Measurements from ENCODE around the gene XXYLT1.

XXYLT1 gene

DNA sequence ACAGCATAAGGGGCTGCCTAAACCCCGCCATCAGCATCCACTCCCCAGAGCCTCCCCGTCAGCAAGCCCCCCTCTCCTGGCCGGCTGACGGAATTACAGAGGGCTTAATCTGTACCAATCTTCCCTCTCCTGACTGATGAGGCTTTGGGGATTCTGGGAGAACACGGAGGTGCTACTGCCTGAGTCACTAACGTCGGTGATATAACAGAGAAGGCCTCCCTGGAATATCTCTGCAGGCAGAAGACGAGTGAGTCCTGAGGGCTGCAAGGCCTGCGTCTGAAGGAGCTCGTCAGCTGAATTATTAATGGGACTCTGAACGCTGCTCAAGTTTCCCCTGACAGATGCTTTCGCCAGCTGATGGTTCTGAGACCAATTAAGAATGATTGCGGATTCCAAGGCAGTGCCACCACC lies 147.7 kb downstream of the XXYLT1 start:
- DNase-seq (ENCODE audit: low read depth): no peak
- no peak overlapping the region for H3K4me3 ChIP-seq (ENCODE audit: low read length)
- TF ChIP-seq CTCF (IDR thresholded peaks at IDR 0.05; ENCODE audit: insufficient read depth, low read depth, low read length, missing control alignments): no peak

GRCh38 chr3:195122261-195122660 lies 148.7 kb downstream of the XXYLT1 start:
- no peak overlapping the region for H3K4me3 ChIP-seq (ENCODE audit: low read length)
- DNase-seq (ENCODE audit: low read depth): no peak
- no peak for TF ChIP-seq CTCF (IDR thresholded peaks at IDR 0.05; ENCODE audit: insufficient read depth, low read depth, low read length, missing control alignments)

DNA sequence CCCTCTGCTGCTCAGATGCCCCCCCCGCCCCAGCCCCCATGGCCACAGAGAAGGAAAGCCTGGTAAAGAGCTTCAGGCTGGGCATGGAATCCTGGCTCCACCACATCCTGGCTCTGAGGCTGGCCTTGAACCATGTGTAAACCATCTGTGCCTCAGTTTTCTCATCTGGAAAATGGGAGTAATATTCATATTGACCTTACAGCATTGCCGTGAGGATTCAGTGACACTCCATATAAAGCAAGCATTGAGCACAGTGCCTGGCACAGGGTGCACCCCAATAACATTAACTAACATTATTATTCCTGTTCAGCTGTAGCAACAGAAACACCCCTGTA lies 150.7 kb downstream of the XXYLT1 start:
- DNase-seq (ENCODE audit: low read depth): no peak
- no peak overlapping the region for H3K4me3 ChIP-seq (ENCODE audit: low read length)
- no peak for TF ChIP-seq CTCF (IDR thresholded peaks at IDR 0.05; ENCODE audit: insufficient read depth, low read depth, low read length, missing control alignments)

DNA sequence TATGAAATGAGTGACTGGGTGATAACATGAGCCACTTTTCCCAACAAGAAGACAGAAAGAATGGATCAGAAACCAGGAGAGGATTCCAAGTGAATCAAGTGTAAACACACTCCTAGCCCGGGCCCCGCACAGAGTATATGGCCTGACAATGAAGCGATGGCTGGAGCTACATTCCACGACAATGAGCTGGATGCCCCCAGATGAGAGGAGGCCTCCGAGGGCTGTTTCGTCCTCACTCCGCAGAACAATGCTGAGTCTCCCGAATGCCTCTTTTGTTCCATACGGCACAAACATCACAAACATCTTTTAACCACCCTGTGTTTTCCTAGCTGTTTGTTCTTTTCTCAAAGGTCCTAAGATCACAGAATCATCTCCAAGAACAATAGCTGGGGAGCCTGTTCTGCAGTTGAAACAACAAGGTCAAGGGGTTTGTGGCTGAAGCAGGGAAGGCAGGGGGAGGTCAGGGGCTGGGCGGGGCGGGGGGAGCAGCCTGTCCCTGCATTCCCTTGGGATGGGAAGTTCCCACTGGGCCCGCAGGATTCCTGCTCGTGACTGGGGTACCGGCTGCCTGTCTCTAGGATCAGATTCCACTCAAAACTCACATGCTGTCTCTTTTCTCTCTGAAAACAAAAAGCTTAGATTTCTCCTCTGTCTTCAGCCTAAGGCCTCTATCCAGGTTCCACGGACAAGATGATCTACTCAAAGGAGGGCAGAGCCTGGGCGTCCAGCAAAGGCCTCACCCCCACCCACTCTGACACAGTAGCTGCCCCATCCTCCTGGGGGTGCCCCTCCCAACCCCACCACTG lies 151.3 kb downstream of the XXYLT1 start:
- DNase-seq (ENCODE audit: low read depth): peak; percentile 54
- no peak for TF ChIP-seq CTCF (IDR thresholded peaks at IDR 0.05; ENCODE audit: insufficient read depth, low read depth, low read length, missing control alignments)
- no peak overlapping the region for H3K4me3 ChIP-seq (ENCODE audit: low read length)

- DNase-seq (ENCODE audit: low read depth): no peak
- no peak overlapping the region for H3K4me3 ChIP-seq (ENCODE audit: low read length)
- TF ChIP-seq CTCF (IDR thresholded peaks at IDR 0.05; ENCODE audit: insufficient read depth, low read depth, low read length, missing control alignments): no peak
These were observed 152.3 kb downstream of the XXYLT1 start for GRCh38 chr3:195118671-195119070.

DNA sequence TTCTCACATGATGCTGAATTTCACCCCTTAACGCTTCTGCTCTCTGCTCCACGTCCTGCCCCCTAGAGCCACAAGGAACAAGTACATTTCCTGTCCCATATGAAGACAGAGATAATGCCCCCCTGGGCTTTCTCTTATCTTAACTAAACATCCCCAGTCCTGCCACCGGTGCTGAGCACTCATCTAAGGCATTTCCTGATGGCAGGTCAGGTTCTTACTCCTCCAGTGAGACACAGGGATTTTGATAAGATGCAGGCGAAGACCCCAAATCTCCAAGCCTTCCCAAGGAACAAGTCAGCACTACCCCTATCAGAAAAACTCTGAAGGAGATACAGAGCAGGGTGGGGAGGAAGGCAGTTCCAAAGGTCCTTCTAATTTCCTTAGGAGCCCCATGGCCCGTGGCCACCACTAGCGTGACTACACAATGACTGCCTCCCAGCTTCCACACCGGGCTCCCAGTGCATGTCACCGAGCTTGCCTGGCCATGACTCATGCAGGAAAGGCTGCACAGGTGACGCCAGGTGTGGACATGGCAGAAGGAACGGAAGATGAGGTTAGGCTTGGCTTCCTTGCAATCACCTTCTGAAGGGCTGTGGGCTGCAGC lies 152.9 kb downstream of the XXYLT1 start:
- peak; percentile 84 for DNase-seq (ENCODE audit: low read depth)
- no peak overlapping the region for H3K4me3 ChIP-seq (ENCODE audit: low read length)
- TF ChIP-seq CTCF (IDR thresholded peaks at IDR 0.05; ENCODE audit: insufficient read depth, low read depth, low read length, missing control alignments): no peak
